Measurements from ENCODE around the gene NCOR1. TPM values are rescaled to one million over a fixed set of nuclear protein-coding genes. Genes with fewer than 3 reads are reported as not detected.

The NCOR1 gene
- total RNA-seq, result 41.7 and 56.9 TPM in 2 replicates

DNA sequence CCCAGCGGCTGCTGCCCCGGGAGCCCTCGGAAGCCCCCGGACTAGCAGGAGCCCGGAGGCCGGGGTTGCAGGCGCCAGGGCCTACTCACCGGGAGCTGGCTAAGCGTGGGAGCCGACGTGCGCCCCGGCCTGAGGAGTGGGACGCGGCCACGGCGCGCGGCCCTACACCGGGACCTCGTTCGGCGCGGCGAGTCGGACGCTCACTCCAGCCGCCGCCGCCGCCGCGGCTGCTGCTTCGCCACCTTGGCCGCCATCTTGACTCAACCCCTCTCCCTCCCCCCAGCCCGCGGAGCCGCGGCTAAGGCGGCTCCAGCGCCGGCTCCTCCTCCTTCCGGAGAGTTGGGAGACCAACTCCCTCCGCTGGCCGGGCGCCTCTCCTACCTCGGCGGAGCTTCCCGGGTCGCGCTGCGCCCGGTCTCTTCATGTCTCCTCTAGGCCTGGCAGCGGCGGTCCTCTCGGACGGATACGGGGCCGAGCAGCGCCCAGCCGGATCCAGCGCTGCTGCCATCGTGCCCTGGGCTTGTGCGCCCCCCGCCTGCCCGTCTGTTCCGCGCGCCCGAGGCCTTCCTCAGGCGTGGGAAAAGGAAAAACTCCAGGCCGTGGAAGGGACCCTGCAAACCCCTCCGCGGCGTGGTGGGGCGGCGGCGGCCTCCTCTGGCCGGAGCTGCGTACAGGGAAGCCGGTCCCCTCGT lies at the start of gene NCOR1:
Gene NCOR1 (minus strand): TSS at position 262 of the 692 bp plus-strand sequence. CDS start 20,965 bp downstream, outside the sequence.

DNA sequence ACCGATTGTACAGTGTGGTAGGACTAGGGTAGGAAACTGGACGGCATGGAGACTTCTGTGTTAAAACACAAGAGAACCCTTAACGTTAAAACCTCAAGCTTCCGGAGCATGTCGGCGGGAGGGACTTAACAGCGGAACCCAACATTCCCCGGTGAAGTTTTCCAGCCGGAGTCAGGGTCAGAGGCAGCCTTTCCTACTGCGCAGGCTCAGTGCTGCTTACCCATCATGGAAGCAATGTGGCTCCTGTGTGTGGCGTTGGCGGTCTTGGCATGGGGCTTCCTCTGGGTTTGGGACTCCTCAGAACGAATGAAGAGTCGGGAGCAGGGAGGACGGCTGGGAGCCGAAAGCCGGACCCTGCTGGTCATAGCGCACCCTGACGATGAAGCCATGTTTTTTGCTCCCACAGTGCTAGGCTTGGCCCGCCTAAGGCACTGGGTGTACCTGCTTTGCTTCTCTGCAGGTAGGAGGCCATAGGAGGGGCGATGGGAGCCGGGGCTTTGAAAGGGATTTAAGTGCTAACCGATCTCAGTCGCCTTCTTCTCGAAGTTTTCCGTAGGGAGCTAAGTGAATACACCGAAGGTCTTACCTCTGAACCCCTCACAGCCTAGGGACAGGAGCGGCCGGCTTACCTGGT lies 1.8 kb upstream of the NCOR1 start, which contains the start of gene PIGL:
Gene PIGL (plus strand): TSS at position 209 of the 634 bp plus-strand sequence. CDS start 17 bp downstream, at position 226.

DNA sequence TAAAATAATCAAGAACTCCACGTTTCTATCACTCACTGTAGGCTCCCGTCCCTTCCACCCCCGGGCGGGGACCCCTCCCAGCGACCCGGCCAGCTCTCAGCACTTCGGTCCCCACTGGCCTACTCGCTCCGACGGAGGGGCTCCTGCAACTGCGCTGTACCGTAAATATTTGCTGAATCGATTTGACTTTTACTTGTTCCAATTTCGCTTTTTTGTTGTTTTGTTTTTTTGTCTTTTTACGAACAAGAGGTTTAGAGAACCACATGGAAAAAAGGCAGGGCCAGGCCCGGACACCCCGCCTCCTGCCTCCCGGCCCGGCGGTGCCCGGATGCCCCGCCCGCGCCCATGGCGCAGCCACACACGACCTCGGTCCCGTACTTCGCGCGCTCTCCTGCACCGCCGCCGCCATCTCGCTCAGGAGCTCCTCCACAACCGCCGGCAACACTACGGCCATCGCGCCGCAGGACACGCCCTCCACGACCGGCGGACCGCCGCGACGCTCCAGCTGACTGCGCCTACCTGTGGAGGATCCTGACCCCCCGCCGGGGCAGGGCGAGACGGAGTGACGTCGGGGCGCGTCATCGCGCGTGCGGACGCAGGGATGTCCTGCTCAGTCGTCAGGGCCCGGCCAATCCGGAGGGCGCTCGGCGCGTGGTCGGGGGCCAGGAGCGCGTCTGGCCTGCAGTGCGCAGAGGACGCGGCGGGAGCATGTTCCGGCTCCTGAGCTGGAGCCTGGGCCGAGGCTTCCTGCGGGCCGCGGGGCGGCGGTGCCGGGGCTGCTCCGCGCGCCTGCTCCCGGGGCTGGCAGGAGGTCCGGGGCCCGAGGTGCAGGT lies 216.0 kb downstream of the NCOR1 start, which contains the start of the genes TTC19 and ZSWIM7:
Gene TTC19 (plus strand): TSS at position 684 of the 833 bp plus-strand sequence. CDS start 25 bp downstream, at position 709.
Gene ZSWIM7 (minus strand): TSS at position 564 of the 833 bp plus-strand sequence. CDS start 110 bp downstream, at position 454.

Other genes starting within 250 kb of the NCOR1 start
- 18.5 and 18.6 TPM in 2 replicates for gene ZSWIM7, start 215.8 kb downstream of the NCOR1 start, total RNA-seq
- gene TTC19, start 215.7 kb downstream of the NCOR1 start, total RNA-seq, result 50.1 and 106 TPM in 2 replicates
- gene PIGL, start 1.7 kb upstream of the NCOR1 start, total RNA-seq, result 13.7 and 23.2 TPM in 2 replicates
- 15.4 and 18.8 TPM in 2 replicates for gene CENPV, start 137.9 kb upstream of the NCOR1 start, total RNA-seq
- 939 and 1,454 TPM in 2 replicates for gene UBB, start 165.6 kb upstream of the NCOR1 start, total RNA-seq
- gene TRPV2, start 200.0 kb upstream of the NCOR1 start, total RNA-seq, result 1.2 TPM in 1 of 2 replicates, not detected in the other

Data from tracheal epithelial cell (primary cell).